Osteocyte (in vitro differentiated cells): ENCODE data around the gene TXNDC15. TPM values are rescaled to one million over a fixed set of nuclear protein-coding genes. Genes with fewer than 3 reads are reported as not detected.

Experiments used
- DNase-seq: peaks from one replicate; pipeline ENCODE4 v3.0.0; 2021; ENCODE audit warnings: mixed read lengths; ENCODE audit not compliant: unreplicated experiment; ENCODE audit errors: extremely low spot score
- H3K27ac Mint-ChIP-seq: one replicate; pipeline ENCODE4 v1.8.0; 2021; ENCODE audit warnings: mild to moderate bottlenecking, mixed read lengths; ENCODE audit not compliant: unreplicated experiment
- H3K27me3 Mint-ChIP-seq: one replicate; pipeline ENCODE4 v1.8.0; 2021; ENCODE audit warnings: mixed read lengths; ENCODE audit not compliant: unreplicated experiment
- H3K36me3 Mint-ChIP-seq: one replicate; pipeline ENCODE4 v1.8.0; 2021; ENCODE audit warnings: mixed read lengths; ENCODE audit not compliant: unreplicated experiment
- H3K4me1 Mint-ChIP-seq: one replicate; pipeline ENCODE4 v1.8.0; 2021; ENCODE audit warnings: mixed read lengths; ENCODE audit not compliant: unreplicated experiment
- H3K4me3 Mint-ChIP-seq: one replicate; pipeline ENCODE4 v1.8.0; 2021; ENCODE audit warnings: mild to moderate bottlenecking, moderate library complexity, mixed read lengths; ENCODE audit not compliant: unreplicated experiment
- H3K9me3 Mint-ChIP-seq: one replicate; pipeline ENCODE4 v1.8.0; 2021; ENCODE audit warnings: mixed read lengths; ENCODE audit not compliant: unreplicated experiment
- CTCF ChIP-seq: fragments of 200-600 bp; sonication (generic); IDR thresholded peaks from 2 replicates; pipeline ENCODE4 v1.5.0; 2021; ENCODE audit warnings: antibody characterized with exemption, mild to moderate bottlenecking, moderate library complexity
- microRNA-seq: library from miRNA; unstranded; fragments of <30 nt; microRNA quantifications from one replicate; pipeline ENCODE4 v1.1.0, GENCODE V29; 2020; ENCODE audit not compliant: unreplicated experiment
- total RNA-seq: library from RNA; stranded (reverse); gene quantifications from 2 replicates; pipeline ENCODE4 v1.2.1, GENCODE V29; 2021

The TXNDC15 gene
- total RNA-seq, 1 donor from 2014 or later: 68.2 TPM

- Mint-ChIP-seq H3K27ac (no peak overlapping the region), H3K36me3 (peaks cover 9% of the 10 kb centered on the region), H3K27me3 (no peaks in the 10 kb centered on the region), H3K4me3 (no peak overlapping the region), H3K9me3 (no peaks in the 10 kb centered on the region), H3K4me1 (peaks cover 2% of the 10 kb centered on the region)
- DNase-seq: no peak
- TF ChIP-seq CTCF: no peak
Measured at GRCh38 chr5:134943547-134943946, 69.4 kb downstream of the TXNDC15 start.

GRCh38 chr5:134944630-134945029, 70.5 kb downstream of the TXNDC15 start:
- DNase-seq: no peak
- Mint-ChIP-seq H3K9me3 (no peaks in the 10 kb centered on the region), H3K27me3 (no peaks in the 10 kb centered on the region), H3K36me3 (peaks cover 9% of the 10 kb centered on the region), H3K4me1 (peaks cover 2% of the 10 kb centered on the region), H3K27ac (no peak overlapping the region), H3K4me3 (no peak overlapping the region)
- TF ChIP-seq CTCF: no peak

GRCh38 chr5:134945041-134945440, 70.9 kb downstream of the TXNDC15 start:
- Mint-ChIP-seq H3K27ac (no peak overlapping the region), H3K9me3 (no peaks in the 10 kb centered on the region), H3K4me3 (no peak overlapping the region), H3K36me3 (peaks cover 6% of the 10 kb centered on the region), H3K4me1 (peaks cover 2% of the 10 kb centered on the region), H3K27me3 (no peaks in the 10 kb centered on the region)
- DNase-seq: no peak
- no peak for TF ChIP-seq CTCF

- Mint-ChIP-seq H3K27ac (no peak overlapping the region), H3K4me3 (no peak overlapping the region), H3K9me3 (peaks cover 4% of the 10 kb centered on the region), H3K27me3 (no peaks in the 10 kb centered on the region), H3K4me1 (peaks cover under 1% of the 10 kb centered on the region), H3K36me3 (peaks cover 4% of the 10 kb centered on the region)
- no peak for DNase-seq
- no peak for TF ChIP-seq CTCF
Measured at GRCh38 chr5:134948911-134949310, 74.7 kb downstream of the TXNDC15 start.

GRCh38 chr5:134949316-134949715, 75.1 kb downstream of the TXNDC15 start:
- no peak overlapping the region for H3K27ac Mint-ChIP-seq
- no peaks in the 10 kb centered on the region for H3K27me3 Mint-ChIP-seq
- no peaks in the 10 kb centered on the region for H3K4me1 Mint-ChIP-seq
- no peak overlapping the region for H3K4me3 Mint-ChIP-seq
- TF ChIP-seq CTCF: no peak
- peaks cover 4% of the 10 kb centered on the region for H3K9me3 Mint-ChIP-seq
- no peak for DNase-seq
- peaks cover 6% of the 10 kb centered on the region for H3K36me3 Mint-ChIP-seq

Small RNA genes lying within 50 kb of the gene (microRNA-seq; reads per million reads assigned to microRNA genes)
- gene MIR4461: not detected

Other genes with a start within 250 kb of the TXNDC15 start
- gene SAR1B, start 241.5 kb upstream of the TXNDC15 start, total RNA-seq: 70.6 and 75.0 TPM in 2 replicates
- 37.2 and 38.9 TPM in 2 replicates for gene SEC24A, start 225.6 kb upstream of the TXNDC15 start, total RNA-seq
- gene CAMLG, start 135.8 kb upstream of the TXNDC15 start, total RNA-seq: 48.7 and 49.6 TPM in 2 replicates
- 46.1 and 55.3 TPM in 2 replicates for gene DDX46, start 115.6 kb upstream of the TXNDC15 start, total RNA-seq
- 81.7 and 81.8 TPM in 2 replicates for gene C5orf24, start 28.4 kb upstream of the TXNDC15 start, total RNA-seq
- 8.5 and 11.8 TPM in 2 replicates for gene PCBD2, start 30.8 kb downstream of the TXNDC15 start, total RNA-seq
- not detected in 2 replicates for gene CATSPER3, start 93.5 kb downstream of the TXNDC15 start, total RNA-seq
- 0.13 TPM in 1 of 2 replicates, not detected in the other for gene PITX1, start 159.9 kb downstream of the TXNDC15 start, total RNA-seq